ENCODE results near the gene NABP1.
"Not testable (repeated sequence)": the region's sequence is repeated elsewhere in the genome, so short reads cannot be mapped to it uniquely, and the experiment has no call there.

Gene NABP1, protein sequence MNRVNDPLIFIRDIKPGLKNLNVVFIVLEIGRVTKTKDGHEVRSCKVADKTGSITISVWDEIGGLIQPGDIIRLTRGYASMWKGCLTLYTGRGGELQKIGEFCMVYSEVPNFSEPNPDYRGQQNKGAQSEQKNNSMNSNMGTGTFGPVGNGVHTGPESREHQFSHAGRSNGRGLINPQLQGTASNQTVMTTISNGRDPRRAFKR

DNA sequence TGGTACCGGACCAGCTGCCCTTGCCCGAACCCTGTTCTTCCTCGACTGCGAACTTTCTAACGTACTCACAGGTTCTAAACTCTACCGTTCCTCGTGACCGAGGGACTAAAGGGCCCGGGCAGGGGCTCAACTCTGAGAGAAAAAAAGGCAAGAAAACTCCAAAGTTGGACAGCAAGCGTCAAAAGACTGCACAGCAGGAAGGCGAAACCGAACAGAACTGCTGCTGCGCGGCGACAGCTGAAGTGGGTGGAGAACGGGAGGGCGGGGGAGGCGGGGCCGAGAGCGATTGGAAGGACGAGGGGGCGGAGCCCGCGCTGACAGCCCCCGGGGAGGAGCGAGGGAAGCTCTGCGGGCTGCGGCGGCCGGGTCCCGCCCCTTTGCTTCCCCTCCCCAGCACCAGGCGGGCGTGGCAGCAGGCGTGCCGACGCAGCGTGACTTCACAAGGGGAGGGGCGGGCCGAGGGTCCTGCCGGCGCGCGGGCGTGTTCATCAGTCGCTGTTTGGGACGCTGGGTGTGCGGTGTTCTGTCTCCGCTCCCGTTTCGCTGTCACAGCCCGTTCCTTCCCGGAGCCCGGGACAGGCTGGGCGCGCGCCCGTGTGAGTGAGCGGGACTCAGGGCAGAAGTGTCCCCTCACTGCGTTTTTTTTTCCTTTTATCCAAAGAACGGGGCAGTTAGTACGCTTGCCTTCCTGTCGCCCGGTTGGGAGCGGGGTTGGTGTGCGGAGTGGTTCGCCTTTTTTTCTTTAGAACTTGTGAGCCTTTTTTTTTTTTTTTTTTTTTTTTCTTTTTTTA lies at the start of gene NABP1:
Gene NABP1 (plus strand): TSS at position 491 of the 791 bp plus-strand sequence. CDS start 479 bp downstream, outside the sequence.
- peak; percentile 98 for DNase-seq (ENCODE audit: low spot score)

DNA sequence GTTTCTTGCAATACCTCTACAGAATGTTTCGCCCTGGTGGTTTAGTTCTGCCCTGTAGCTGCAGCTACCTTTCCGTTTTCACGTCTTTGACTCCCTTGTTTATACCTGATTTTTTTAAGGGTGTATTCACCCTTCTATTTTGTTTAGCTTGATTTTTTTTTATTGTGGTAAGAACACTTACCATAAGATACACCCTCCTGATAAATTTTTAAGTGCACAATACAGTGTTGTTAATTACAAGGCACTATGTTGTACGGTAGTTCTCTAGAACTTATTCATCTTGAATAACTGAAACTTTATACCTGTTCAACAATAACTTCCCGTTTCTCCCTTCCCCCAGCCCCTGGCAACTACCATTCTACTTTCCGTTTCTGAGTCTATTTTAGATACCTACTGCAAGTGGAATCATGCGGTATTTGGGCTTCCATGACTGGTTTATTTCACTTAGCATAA lies 48.9 kb upstream of the NABP1 start:
- DNase-seq (ENCODE audit: low spot score), result peak; percentile 19

DNA sequence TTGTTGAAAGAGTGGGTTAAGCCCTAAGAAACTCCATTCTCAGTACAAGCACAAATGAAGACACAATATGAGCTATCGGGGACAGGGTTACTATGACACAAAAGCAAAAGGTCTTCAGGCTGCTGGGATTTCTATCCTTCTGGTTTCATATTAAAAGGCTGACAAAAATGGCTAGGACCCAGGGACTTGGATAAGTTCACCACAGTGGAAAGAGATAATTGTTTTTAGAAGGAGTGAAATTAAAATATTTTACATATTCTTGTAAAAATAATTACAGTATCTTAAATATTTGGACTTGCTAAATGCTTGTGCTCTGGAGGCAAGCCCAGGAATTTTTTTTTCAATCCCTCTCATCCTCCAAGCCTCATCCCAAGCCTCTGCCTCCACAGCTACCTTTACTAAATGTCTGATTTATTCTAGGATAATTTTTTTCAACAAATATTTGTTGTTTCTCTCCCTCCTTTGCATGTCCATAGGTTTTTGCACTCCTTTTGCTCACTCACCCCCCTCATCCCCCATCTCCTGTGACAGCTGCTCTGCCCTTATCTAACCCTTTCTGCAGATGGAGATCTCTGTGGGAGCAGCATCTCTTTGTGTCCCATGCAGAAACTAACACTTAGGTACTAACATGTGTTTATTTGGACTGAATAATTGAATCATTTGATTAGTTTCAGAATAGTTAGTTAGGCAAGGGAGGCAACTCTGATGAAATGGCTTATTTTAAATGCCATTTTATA lies 47.8 kb upstream of the NABP1 start:
- DNase-seq (ENCODE audit: low spot score), result no peak

DNA sequence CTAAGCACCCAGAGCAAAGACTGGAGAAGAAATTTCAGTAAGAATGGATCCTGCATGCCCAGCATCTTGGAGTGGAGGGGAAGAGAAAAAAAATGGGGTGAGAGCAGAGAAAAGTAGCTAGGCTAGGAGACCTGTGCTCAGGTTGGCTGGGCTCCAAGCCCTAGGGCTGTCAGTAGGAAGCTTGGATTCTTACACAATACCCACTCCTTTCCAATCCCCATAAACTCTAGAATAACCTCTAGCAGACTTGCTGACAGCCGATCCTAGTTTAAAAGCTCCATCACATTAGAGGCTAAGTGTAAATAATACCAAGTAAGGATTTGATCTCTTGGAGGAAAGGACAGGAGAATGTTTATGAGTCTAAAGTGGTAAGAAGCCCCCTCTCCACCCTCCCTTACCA lies 46.2 kb upstream of the NABP1 start:
- DNase-seq (ENCODE audit: low spot score), result no peak

DNA sequence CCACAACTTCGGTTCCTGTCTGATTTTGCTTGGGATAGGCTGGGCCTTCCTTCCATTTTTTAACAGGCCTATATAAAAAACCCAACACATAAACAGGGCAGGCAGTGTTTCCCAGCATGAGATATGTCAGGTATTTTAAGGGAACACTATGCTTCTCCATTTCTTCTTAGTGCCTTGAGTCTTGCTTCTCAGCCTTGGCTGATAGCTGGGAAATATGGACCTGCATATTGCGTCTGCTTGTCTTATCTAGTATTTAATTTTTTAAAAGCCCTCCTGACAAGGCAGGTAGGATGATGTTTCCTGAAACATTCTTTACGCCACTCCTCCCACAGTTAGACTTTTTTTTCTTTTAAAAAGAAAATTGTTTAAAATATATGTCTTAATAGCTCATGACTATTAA lies 45.5 kb upstream of the NABP1 start:
- no peak for DNase-seq (ENCODE audit: low spot score)

DNA sequence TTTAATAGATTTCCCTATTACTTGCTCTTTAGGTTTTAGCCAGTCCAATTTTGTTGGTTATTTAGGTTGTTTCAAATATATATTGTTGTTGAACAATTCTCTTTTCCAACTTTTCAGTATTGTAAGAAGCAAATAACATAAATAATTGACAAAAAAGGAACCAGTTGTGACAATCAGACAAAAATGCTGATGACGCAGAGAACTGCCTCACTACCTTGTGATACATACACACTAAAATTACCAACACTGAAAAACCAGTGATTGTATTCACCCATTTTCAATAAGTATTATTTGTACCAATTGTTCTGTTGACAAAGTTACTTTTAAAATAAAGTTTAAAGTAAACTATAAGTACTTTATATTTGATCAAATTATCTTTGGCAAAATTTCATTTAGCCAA lies 43.1 kb upstream of the NABP1 start:
- no peak for DNase-seq (ENCODE audit: low spot score)

DNA sequence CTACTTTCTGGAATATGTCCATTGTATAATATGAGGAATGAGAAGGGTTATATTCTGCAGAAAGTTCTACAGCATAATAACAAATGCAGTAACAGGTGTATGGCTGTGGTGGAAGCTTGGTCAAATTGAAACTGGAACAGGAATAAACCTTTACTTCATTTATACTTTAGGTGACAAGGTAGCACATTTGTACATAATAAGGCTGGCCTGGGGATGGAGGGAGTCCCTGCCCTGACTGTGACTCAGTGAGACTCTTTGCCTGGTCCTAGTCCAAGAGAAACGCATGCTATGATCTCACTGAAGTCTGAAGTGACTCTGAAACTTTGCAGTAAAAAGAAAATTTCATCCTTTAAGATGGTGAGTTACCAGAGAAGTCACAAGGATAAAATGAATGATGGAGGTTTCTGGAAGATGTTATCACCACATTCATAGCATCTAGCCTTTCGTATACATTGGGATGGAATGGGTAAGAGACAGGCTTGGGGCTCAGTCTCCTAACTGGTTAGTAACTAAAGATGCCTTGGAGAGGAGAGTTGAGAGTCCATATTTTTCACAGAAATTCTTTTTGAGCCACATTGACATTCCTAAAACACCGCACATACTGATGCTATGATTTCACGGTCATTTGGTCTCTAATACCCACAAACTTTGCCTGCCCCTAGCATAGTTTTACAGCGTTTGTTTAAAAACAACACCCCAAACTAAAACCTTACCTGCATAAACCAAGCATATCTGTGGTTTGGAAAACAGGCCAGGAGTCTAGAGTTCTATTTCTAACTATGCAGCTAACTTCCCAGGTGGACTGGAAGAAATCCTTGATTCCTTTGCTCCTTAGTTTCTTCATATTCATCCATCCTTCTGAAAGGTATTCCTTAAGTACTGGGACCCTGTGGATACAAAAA lies 42.4 kb upstream of the NABP1 start:
- no peak for DNase-seq (ENCODE audit: low spot score)

DNA sequence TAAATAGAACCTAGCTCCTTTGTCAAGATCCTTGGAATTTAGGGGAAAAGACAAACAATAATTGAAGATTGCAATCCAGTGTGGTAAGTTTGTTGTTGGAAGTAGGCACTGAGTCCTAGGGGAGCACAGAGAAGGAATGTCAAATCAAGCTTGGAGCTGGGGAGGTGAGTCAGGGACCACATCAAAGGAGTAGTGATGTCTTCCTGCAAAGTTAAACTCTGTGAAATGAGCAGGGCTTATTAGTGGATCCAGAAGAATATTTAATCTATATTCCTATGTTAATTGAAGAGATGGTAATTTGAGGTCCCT lies 41.7 kb upstream of the NABP1 start:
- DNase-seq (ENCODE audit: low spot score), result no peak

DNA sequence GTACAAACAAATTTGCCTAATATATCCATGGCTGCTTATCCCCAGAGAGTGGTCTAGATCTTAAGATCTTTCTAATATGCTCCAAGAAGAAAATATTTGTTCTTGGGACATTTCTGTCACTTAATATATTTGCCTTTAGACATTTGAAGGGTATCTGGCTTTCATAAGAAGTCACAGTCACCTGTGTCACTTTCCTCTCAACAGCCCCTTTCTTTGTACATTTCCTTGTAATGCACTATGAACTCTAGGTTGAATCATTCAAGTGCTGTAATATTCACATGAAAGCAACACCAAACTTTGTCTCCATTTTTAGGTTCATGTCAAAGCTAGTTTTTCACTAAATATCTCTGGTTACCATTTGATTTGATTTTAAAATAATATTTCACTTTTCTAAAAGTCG lies 41.4 kb upstream of the NABP1 start:
- DNase-seq (ENCODE audit: low spot score), result peak; percentile 29

DNA sequence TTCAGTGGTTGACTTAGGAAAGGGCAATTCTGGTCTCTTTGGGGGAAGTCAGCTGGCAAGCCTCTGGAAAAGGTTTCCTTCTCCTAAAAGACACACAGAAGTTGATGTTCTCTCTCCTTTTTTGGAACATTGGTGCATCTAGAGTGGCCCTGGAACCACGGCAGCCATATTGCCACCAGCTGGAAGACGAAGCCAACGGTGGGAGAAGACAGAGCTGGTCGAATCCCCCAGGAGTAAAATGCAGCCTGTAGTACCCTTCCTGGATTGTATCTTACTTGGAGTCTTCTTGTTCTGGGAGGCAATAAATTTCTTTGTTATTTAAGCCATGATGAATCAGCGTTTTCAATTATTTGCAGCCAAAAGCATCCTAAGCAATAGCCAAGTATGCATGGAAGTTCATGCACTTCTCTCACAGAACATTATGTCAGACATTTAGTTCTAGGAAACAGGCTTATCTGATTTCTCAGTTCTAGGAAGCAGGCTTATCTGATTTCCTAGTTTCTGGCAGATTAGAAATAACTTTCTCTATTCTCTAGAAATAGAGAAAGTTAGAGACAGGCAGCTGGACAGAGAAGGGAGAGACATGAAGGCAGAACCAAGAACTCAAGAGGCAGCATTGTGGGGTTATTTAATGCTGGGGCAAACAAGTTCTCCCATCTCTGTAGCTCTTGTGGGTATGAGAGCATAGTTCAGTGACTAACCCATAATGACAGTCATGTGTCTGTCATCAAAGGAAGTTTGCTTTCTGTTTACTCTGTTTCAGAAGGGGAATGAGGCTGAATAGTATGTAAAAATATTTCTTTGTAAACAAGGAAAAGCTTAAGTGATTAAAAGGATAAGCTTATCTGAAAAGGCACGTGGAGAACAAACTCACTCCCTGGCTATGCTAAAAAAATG lies 40.5 kb upstream of the NABP1 start:
- peak; percentile 91 for DNase-seq (ENCODE audit: low spot score)

DNA sequence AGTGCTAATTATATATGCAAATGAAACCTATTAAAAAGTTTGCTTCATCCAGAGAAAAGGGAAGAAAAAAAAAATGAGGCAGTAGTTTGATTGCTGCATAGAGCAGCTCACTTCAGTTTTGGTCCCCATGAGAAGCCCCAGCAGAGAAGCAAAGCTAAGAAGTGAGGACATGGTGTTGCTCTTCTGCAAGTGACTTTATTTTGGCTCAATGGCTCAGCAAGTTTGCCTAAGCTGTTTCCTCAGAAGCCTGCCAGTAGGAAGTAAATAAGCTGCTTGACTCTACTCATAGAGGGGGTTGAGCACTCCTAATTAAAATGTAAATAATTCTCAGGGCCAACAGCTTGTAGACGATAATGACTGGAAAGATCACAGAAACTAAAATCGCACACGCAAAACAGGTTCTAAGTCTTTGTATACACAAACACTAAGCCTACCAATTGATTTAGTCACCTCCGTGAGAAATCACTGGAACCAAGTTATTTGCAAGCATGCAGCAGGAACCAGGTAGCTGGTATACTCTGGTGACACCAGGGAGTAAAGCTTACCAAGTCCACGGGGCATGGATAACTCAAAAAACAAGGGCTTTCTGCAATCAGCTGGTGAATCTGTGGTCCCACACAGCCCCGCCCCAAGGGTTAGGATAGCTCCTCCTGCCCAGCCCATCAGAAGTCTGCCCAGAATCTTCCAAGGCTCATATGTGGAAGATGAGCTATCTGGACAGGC lies 39.7 kb upstream of the NABP1 start:
- no peak for DNase-seq (ENCODE audit: low spot score)

DNA sequence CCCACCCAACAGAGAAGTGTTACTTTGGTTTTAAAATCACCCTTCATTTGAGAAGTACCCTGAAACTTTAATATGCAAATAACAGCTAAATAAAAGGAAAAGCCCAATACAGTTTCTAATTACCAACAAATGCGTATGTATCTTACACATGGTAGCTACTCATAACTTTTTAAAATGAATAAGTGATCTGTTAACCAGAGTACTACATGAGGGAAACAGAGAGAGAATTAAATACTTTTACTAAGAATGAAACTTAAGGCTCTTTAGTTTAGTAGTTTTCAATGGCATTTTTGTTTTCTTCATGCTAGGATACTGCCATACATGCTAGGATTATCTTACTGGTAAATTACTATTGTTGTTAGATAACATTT lies 39.1 kb upstream of the NABP1 start:
- DNase-seq (ENCODE audit: low spot score), result no peak

DNA sequence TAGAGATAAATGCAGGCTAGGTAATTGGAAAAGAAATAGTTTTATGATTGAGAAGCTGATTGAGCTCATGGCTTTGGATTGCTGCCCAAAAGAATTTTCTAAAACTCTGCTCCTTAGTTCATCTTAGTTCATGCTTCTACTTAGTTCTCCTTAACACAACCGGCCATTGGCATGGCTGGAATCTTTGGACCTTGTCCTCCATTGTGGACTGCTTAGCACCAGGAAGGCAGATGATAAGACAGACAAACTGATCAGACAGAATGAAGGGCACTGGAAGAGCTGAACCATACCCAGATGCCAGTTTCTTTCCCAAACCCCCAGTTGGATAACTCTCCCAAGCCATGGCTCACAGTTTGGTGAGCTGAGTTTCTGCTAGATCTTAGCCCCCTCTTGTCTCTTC lies 36.3 kb upstream of the NABP1 start:
- DNase-seq (ENCODE audit: low spot score), result no peak

DNA sequence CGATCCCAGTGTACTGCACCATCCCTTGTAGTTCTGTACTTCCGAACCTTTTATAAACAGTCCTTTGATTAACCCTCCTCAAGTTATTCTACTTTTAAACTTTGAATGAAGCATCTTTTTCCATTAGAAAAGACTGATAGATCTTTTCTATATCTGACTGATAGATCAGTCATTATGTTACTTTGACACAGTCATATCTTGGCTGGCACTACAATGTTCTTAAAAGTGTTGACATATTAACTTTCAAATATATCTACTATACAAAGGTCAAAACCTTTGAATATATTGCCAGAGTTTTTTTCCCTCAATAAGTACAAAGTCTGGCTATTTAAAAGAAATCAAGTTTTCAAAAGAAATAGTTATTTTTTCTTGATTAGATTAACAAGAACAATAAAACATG lies 35.4 kb upstream of the NABP1 start:
- DNase-seq (ENCODE audit: low spot score), result no peak

DNA sequence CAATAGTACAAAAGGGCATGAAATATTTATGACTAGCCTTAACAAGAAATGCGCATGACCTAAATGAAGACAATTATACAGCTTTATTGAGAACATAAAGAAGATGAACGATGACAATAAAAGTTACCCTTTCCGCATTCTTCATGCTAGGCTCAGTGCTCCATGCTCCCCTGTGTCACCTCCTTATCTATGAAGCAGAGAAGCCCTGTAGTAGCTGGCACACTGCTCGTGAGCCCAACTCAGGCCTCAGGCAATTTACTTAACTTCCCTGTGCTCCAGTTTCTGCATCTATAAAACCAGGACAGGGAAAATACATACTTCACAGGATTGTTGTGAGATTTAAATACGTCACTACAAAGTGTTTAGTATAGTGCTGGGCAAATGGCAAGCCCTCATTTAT lies 34.5 kb upstream of the NABP1 start:
- DNase-seq (ENCODE audit: low spot score), result no peak

DNA sequence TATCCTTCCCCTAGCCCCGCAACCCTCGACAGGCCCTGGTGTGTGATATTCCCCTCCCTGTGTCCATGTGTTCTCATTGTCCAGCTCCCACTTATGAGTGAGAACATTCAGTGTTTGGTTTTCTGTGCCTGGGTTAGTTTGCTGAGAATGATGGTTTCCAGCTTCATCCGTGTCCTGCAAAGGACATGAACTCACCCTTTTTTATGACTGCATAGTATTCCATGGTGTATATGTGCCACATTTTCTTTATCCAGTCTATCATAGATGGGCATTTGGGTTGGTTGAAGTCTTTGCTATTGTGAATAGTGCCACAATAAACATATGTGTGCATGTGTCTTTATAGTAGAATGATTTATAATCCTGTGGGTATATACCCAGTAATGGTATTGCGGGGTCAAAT lies 33.3 kb upstream of the NABP1 start:
- DNase-seq (ENCODE audit: low spot score), result not testable (repeated sequence)

DNA sequence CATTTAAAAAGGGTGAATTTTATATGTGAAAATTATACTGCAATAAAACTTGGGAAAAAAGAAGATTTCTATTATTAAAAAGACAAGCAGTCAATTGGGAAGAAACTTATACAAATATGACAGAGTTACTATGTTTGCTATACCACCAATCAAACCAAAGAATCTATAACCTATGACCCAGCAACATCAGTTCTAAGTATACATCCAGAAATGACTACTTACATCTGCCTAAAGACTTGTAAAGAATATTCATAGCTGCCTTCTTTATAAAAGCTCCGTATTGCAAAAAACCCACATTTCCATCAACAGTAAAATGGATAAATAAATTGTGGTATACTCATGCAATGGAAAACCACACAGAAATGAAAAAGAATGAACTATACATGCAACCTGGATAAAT lies 32.9 kb upstream of the NABP1 start:
- no peak for DNase-seq (ENCODE audit: low spot score)

DNA sequence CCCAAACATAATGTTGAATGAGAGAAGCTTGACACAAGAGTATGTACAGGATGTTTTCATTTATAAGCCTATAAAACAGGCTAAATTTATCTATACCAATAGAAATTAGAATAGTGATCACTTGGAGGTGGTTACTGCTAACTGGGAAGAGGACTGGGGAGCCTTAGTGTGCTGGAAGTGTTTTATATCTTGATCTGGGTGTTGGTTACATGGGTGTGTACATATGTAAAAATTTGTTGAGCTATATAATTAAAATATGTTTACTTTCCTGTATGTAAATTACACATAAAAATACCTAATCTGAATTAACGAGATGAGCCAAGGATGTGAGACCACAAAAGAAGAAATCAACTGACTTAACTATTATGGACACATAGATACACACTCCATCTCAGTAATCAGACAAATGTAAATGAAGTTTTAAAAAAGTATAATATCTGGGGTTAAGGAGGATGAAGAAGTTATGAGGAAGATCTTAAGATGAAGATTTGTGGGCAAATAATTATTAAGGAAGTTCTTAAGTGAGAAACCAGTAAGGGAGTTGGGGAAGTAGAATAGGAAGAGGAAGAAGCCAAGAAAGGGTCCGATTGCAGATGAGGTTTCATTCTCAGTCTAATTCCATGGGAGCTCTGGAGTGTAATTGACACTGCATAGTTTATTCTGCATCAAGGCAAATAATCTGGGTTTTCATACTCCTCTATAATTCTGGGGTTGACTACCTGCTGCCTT lies 32.3 kb upstream of the NABP1 start:
- no peak for DNase-seq (ENCODE audit: low spot score)

DNA sequence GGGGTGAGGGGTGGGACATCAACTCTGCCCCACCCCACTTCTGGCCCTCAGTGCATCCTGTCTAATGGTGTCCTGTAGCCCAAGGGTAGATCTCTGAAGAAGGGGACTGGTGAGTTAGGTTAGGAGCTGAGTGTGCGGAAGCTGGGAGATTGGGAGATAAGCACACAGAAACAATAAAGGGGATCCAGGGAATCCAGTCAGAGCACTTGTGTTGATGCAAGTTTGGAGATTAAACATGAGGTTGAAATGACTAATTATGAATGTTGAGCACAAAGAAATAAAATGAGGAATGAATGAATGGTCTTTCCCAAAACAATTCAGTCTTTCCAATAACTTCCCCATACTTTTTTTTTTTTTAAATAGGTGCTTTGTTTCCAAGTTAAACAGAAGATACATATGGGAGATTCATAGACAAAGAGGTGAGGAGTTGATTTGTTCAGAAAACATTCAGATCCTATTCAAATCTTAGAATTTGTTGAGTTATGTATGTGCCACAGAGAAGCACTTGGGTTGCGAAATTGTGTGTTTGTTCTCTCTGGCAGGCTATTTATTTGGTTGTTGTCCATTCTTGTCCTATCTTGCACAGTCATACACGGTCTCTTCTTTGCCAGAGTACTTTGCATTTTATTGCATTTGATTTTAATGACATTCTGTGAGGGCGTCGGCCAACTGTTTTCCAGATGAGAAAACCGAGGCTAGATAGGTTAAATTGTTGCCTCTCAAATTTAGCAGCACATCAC lies 31.6 kb upstream of the NABP1 start:
- DNase-seq (ENCODE audit: low spot score), result no peak

Data from CD4-positive, alpha-beta T cell treated with Interleukin-15 for 4 hours (primary cell).